T-helper 9 cell (primary cell): Measurements from ENCODE around the gene FARS2.
"Not testable (repeated sequence)": the region's sequence is repeated elsewhere in the genome, so short reads cannot be mapped to it uniquely, and the experiment has no call there.

Experiments
- DNase-seq: peaks from one replicate; pipeline ENCODE4 v3.0.0-alpha.2; 2020

Gene FARS2

GRCh38 chr6:5772408-5773120 is 511.3 kb downstream of the FARS2 start:
- DNase-seq = no peak

GRCh38 chr6:5776104-5776503 is 514.8 kb downstream of the FARS2 start:
- DNase-seq = no peak

- DNase-seq = no peak
Observed at GRCh38 chr6:5776706-5777390, 515.5 kb downstream of the FARS2 start.

DNA sequence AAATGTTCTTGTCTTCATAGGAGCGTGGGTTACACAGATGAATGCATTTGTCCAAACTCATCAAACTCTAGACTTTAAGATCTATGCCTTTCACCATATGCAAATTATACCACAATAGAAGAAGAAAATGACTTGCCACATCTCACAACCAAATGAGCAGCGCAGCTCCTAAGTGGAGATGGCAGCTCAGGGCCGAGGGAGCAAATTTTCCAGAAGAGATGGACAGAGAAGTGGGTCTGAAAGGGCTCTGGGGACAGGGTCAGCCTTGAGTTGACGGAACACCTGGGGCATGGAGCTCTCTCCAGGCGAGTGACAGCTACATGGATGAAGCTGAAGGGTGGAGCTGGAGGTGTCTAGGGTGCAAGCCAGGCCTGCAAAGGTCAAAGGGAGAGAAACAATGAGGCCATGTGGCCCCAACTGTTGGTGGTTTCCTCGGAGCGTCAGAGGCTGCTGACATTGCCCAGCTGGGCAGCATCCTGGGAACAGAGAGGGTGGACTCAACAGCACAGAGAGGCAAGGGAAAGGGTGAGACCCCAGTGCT is 517.1 kb downstream of the FARS2 start:
- no peak for DNase-seq

GRCh38 chr6:5778906-5779305 is 517.6 kb downstream of the FARS2 start:
- DNase-seq = no peak

GRCh38 chr6:5781019-5781418 is 519.7 kb downstream of the FARS2 start:
- no peak for DNase-seq

- no peak for DNase-seq
Observed at GRCh38 chr6:5781966-5782556, 520.7 kb downstream of the FARS2 start.

DNA sequence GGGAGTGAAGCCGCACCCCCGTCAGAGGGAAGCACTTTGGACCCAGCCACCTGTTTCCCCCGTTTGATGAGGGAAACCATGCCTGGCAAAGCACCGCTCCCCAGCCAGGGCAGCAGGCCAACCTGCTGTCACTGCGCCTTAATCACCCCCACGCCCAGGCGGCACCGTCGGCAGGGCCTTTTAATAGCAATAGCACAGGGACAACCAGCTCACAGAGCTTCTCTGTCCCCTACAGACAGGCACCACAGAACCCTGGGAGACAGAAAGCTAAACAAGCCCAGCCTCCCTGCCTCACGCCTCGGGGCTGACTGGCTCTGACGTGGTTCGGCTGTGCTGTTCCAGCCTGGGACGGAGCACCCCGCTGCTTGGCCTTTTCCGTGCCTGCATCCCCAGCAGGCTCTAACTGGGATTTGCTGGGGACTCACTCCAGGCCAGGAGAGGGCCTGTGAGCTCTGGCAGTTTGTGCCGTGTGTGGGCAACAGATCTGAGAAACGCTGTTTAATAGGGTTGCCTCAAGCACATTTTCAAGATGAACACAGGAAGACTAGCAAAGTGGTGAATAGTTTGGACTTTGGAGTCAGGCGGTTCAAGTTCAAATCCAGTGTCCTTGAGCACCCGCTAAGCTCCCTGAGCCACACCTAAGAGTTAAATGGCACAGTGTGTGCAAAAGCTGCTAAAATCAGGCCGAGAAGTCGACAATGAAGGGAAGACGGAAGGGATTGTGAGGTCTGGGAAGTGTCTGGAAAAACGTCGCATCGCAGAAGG is 521.7 kb downstream of the FARS2 start:
- no peak for DNase-seq

DNA sequence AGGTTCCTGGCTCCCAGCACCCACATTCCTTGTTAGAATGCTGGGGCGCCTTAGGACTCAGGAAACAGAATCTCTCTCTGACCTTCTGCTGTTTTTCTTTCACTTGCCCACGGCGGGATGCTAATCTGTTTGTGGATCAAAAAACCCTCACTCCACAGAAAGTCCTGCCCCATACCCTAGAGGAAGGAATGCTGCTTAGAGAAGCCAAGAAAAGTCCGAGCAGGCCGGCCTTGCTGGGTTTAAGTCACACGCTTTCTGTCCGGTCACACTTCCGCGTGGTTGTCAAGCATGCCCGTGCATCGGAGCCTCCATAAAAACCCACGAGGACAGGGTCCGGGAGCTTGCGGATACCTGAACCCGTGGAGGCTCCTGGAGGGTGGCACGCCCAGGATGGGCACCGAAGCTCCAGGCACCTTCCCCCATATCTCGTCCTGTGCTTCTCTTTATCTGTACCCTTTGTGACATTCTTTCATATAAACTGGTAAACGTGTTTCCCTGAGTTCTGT is 522.3 kb downstream of the FARS2 start:
- no peak for DNase-seq

DNA sequence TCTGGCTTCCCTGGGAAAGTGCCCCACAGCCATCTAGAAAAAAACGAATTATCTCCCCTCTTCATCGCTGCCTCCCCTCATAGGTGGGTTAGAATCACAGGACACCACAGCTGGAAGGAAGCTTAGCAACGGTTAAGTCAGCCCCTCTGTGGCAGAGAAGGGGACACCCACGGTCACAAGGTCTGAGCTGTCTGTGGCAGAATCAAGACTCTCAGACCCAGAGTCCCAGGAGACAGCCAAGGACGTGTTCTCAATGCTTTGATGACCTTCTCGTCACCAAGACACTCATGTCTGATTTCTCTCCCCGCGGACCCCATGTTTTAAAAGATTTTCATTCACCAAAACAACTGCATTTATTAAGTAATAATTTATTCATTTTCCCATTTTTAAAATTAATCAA is 523.9 kb downstream of the FARS2 start:
- DNase-seq = no peak

- no peak for DNase-seq
Observed at GRCh38 chr6:5786321-5786968, 525.1 kb downstream of the FARS2 start.

- no peak for DNase-seq
Observed at GRCh38 chr6:5786969-5787720, 525.8 kb downstream of the FARS2 start.

- DNase-seq = not testable (repeated sequence)
Observed at GRCh38 chr6:5789426-5789825, 528.1 kb downstream of the FARS2 start.

DNA sequence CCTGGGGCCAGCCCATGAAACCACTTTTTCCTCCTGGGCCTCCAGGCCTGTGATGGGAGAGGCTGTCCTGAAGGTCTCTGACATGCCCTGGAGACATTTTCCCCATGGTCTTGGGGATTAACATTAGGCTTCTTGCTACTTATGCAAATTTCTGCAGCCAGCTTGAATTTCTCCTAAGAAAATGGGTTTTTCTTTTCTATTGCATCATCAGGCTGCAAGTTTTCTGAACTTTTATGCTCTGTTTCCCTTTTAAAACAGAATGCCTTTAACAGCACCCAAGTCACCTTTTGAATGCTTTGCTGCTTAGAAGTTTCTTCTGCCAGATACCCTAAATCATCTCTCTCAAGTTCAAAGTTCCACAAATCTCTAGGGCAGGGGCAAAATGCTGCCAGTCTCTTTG is 535.2 kb downstream of the FARS2 start:
- DNase-seq = not testable (repeated sequence)

GRCh38 chr6:5806406-5806805 is 545.1 kb downstream of the FARS2 start:
- not testable (repeated sequence) for DNase-seq

DNA sequence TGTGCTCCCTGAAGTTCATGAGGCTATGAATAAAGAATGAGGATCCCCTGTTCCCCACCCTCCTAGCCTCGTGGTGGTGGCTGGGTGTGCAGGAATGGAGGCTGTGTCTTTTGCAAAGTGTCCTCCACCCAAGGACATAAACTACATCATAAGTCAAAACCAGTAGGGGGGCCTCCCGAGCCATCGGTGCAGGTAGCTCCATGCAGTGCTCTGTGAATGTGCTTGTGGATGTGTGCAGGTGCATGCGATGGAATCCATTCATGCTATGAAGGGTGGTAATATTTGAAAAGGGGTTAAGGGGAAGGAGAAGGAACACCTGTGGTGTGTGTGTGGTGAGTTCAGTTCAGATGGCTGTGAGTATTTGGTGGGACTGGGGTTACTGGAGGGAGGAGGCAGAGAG is 548.1 kb downstream of the FARS2 start:
- no peak for DNase-seq

- DNase-seq = no peak
Observed at GRCh38 chr6:5811997-5812396, 550.7 kb downstream of the FARS2 start.

DNA sequence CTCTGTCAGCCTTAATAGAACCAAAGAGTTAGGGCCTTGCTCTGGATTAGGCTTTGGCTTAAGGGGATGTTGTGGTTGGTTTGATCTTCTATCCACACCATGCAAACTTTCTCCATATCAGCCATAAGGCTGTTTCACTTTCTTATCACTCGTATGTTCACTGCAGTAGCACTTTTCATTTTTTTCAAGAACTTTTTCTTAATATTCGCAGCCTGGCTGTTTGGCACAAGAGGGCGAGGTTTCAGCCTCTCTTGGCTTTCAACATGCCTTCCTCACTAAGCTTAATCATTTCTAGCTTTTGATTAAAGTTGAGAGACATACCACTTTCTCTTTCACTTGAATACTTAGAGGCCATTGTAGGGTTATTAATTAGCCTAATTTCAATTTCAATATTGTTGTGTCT is 552.3 kb downstream of the FARS2 start:
- DNase-seq = no peak

DNA sequence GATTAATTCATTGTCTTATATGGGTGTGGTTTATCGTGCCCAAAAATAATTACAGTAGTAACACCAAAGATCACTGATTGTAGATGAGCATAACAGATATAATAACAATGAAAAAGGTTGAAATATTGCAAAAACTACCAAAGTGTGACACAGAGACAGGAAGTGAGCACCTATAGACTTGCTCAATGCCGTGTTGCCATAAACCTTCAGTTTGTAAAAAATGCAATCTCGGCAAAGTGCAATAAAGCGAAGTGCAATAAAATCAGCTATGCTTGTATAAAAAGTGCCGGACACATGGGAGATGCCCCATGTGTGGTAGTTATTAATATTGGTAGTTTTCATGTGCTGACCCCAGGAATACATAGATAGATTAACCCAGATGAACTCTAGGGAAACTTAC is 552.8 kb downstream of the FARS2 start:
- DNase-seq = no peak

DNA sequence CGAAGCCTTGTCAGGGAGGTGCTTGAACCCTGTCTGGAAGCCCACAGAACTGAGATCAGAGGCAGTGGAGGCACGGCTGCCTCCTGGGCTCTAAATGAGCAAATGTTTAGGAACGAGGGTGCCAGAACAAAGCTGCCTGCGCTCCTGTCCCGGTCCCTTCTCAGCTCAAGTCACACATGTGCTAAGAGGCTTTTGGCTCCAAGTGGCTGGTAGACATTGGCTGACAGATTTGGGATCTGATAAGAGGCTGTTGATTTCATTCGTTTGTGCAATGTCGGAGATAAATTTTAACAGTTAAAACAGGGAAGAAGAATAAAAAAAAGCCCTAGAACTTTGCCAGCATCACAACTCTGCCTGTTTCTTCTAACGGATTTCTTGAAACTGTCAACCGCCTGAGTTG is 553.6 kb downstream of the FARS2 start:
- no peak for DNase-seq

DNA sequence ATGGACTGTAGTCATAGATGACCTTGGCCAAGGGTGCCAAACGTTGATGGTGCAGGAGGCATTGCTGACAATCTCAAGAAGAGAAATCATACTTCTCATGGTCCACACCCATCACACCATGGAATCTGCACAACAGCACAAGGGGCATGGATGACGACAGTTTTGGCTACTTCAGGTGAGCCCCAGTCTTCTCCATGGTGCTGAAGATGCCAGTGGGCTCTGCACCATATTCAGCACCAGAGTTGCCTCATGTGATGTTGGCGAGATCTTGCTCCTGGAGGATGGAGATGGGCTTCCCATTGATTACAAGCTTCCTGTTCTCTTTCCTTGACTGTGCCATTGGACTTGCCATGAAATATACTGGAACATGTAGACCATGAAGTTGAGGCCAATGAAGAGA is 556.6 kb downstream of the FARS2 start:
- DNase-seq = no peak

- no peak for DNase-seq
Observed at GRCh38 chr6:5818959-5819358, 557.6 kb downstream of the FARS2 start.
